Stimulated activated memory B cell treated with anti-CD40 and anti-IgM and Interleukin-4, amounts not matched to agents 10 μg/mL and 1 μg/mL and 100 μg/mL, for 72 hours (primary cell): Measurements from ENCODE around the gene ADD1.
A peak's percentile ranks its signal among the peaks of the same experiment; 100 is the strongest.

Experiments used
- ATAC-seq: fragments of 150-1000 bp; cut with Tn5 transposase; 2 replicates; pipeline ENCODE4 v1.10.0; 2021
- H3K27ac Mint-ChIP-seq: one replicate; pipeline ENCODE4 v1.8.0; 2022; ENCODE audit warnings: mild to moderate bottlenecking, mixed read lengths
- H3K27me3 Mint-ChIP-seq: one replicate; pipeline ENCODE4 v1.8.0; 2022; ENCODE audit warnings: mixed read lengths
- H3K36me3 Mint-ChIP-seq: one replicate; pipeline ENCODE4 v1.8.0; 2022; ENCODE audit warnings: mixed read lengths
- H3K4me1 Mint-ChIP-seq: one replicate; pipeline ENCODE4 v1.8.0; 2022; ENCODE audit warnings: mixed read lengths
- H3K4me3 Mint-ChIP-seq: one replicate; pipeline ENCODE4 v1.8.0; 2022; ENCODE audit warnings: mild to moderate bottlenecking, moderate library complexity, mixed read lengths
- H3K9me3 Mint-ChIP-seq: one replicate; pipeline ENCODE4 v1.8.0; 2022; ENCODE audit warnings: mixed read lengths

Gene ADD1

GRCh38 chr4:2852481-2852921 lies 8.9 kb downstream of the ADD1 start:
- H3K9me3 Mint-ChIP-seq = no peaks in the 10 kb centered on the region
- peak overlapping the region; percentile 81 for H3K27ac Mint-ChIP-seq
- peak overlapping the region; percentile 68 for H3K4me3 Mint-ChIP-seq
- peaks cover 22% of the 10 kb centered on the region for H3K36me3 Mint-ChIP-seq
- H3K4me1 Mint-ChIP-seq = peaks cover 90% of the 10 kb centered on the region
- peak; percentile 93 for ATAC-seq
- H3K27me3 Mint-ChIP-seq = no peaks in the 10 kb centered on the region

- no peaks in the 10 kb centered on the region for H3K9me3 Mint-ChIP-seq
- no peak overlapping the region for H3K4me3 Mint-ChIP-seq
- peak overlapping the region; percentile 48 for H3K27ac Mint-ChIP-seq
- H3K27me3 Mint-ChIP-seq = no peaks in the 10 kb centered on the region
- H3K36me3 Mint-ChIP-seq = peaks cover 28% of the 10 kb centered on the region
- no peak for ATAC-seq
- H3K4me1 Mint-ChIP-seq = peaks cover 79% of the 10 kb centered on the region
Observed at GRCh38 chr4:2855584-2855983, 11.9 kb downstream of the ADD1 start.

- Mint-ChIP-seq H3K27me3 (no peaks in the 10 kb centered on the region), H3K27ac (peak overlapping the region; percentile 48), H3K4me3 (no peak overlapping the region), H3K9me3 (no peaks in the 10 kb centered on the region), H3K36me3 (peaks cover 28% of the 10 kb centered on the region), H3K4me1 (peaks cover 79% of the 10 kb centered on the region)
- ATAC-seq = no peak
Observed at GRCh38 chr4:2856266-2856665, 12.6 kb downstream of the ADD1 start.

GRCh38 chr4:2857349-2857927 lies 13.8 kb downstream of the ADD1 start:
- ATAC-seq = no peak
- H3K4me1 Mint-ChIP-seq = peaks cover 79% of the 10 kb centered on the region
- H3K27me3 Mint-ChIP-seq = no peaks in the 10 kb centered on the region
- H3K27ac Mint-ChIP-seq = no peak overlapping the region
- no peak overlapping the region for H3K4me3 Mint-ChIP-seq
- H3K36me3 Mint-ChIP-seq = peaks cover 28% of the 10 kb centered on the region
- no peaks in the 10 kb centered on the region for H3K9me3 Mint-ChIP-seq

- H3K4me1 Mint-ChIP-seq = peaks cover 83% of the 10 kb centered on the region
- H3K27me3 Mint-ChIP-seq = no peaks in the 10 kb centered on the region
- no peak for ATAC-seq
- H3K27ac Mint-ChIP-seq = no peak overlapping the region
- H3K36me3 Mint-ChIP-seq = peaks cover 26% of the 10 kb centered on the region
- no peak overlapping the region for H3K4me3 Mint-ChIP-seq
- H3K9me3 Mint-ChIP-seq = no peaks in the 10 kb centered on the region
Observed at GRCh38 chr4:2858451-2859217, 15.0 kb downstream of the ADD1 start.

GRCh38 chr4:2859514-2859913 lies 15.9 kb downstream of the ADD1 start:
- Mint-ChIP-seq H3K27ac (peak overlapping the region; percentile 29), H3K9me3 (no peaks in the 10 kb centered on the region), H3K36me3 (peaks cover 17% of the 10 kb centered on the region), H3K4me1 (peaks cover 81% of the 10 kb centered on the region), H3K27me3 (no peaks in the 10 kb centered on the region), H3K4me3 (no peak overlapping the region)
- ATAC-seq = no peak

- Mint-ChIP-seq H3K4me1 (peaks cover 81% of the 10 kb centered on the region), H3K27me3 (no peaks in the 10 kb centered on the region), H3K9me3 (no peaks in the 10 kb centered on the region), H3K4me3 (no peak overlapping the region), H3K27ac (peak overlapping the region; percentile 29), H3K36me3 (peaks cover 6% of the 10 kb centered on the region)
- no peak for ATAC-seq
Observed at GRCh38 chr4:2860391-2861348, 17.0 kb downstream of the ADD1 start.

GRCh38 chr4:2861631-2862436 lies 18.2 kb downstream of the ADD1 start:
- no peaks in the 10 kb centered on the region for H3K27me3 Mint-ChIP-seq
- peaks cover 78% of the 10 kb centered on the region for H3K4me1 Mint-ChIP-seq
- ATAC-seq = no peak
- H3K4me3 Mint-ChIP-seq = no peak overlapping the region
- peaks cover 6% of the 10 kb centered on the region for H3K36me3 Mint-ChIP-seq
- peak overlapping the region; percentile 11 for H3K27ac Mint-ChIP-seq
- H3K9me3 Mint-ChIP-seq = no peaks in the 10 kb centered on the region

GRCh38 chr4:2862528-2862927 lies 18.9 kb downstream of the ADD1 start:
- Mint-ChIP-seq H3K36me3 (peaks cover 6% of the 10 kb centered on the region), H3K27ac (peak overlapping the region; percentile 11), H3K4me3 (no peak overlapping the region), H3K27me3 (no peaks in the 10 kb centered on the region), H3K9me3 (no peaks in the 10 kb centered on the region), H3K4me1 (peaks cover 82% of the 10 kb centered on the region)
- ATAC-seq = no peak

GRCh38 chr4:2863649-2864048 lies 20.0 kb downstream of the ADD1 start:
- Mint-ChIP-seq H3K27me3 (no peaks in the 10 kb centered on the region), H3K4me3 (no peak overlapping the region), H3K36me3 (peaks cover 6% of the 10 kb centered on the region), H3K4me1 (peaks cover 85% of the 10 kb centered on the region), H3K27ac (no peak overlapping the region), H3K9me3 (no peaks in the 10 kb centered on the region)
- no peak for ATAC-seq

- Mint-ChIP-seq H3K27ac (no peak overlapping the region), H3K27me3 (no peaks in the 10 kb centered on the region), H3K4me3 (no peak overlapping the region), H3K4me1 (peaks cover 91% of the 10 kb centered on the region), H3K9me3 (no peaks in the 10 kb centered on the region), H3K36me3 (peaks cover under 1% of the 10 kb centered on the region)
- no peak for ATAC-seq
Observed at GRCh38 chr4:2865196-2865780, 21.6 kb downstream of the ADD1 start.

GRCh38 chr4:2866160-2866861 lies 22.7 kb downstream of the ADD1 start:
- no peak overlapping the region for H3K4me3 Mint-ChIP-seq
- no peaks in the 10 kb centered on the region for H3K9me3 Mint-ChIP-seq
- no peak for ATAC-seq
- peaks cover 82% of the 10 kb centered on the region for H3K4me1 Mint-ChIP-seq
- H3K27ac Mint-ChIP-seq = no peak overlapping the region
- H3K36me3 Mint-ChIP-seq = no peaks in the 10 kb centered on the region
- no peaks in the 10 kb centered on the region for H3K27me3 Mint-ChIP-seq

GRCh38 chr4:2866891-2867290 lies 23.2 kb downstream of the ADD1 start:
- ATAC-seq = no peak
- no peaks in the 10 kb centered on the region for H3K36me3 Mint-ChIP-seq
- H3K9me3 Mint-ChIP-seq = no peaks in the 10 kb centered on the region
- H3K27me3 Mint-ChIP-seq = no peaks in the 10 kb centered on the region
- no peak overlapping the region for H3K4me3 Mint-ChIP-seq
- H3K4me1 Mint-ChIP-seq = peaks cover 81% of the 10 kb centered on the region
- no peak overlapping the region for H3K27ac Mint-ChIP-seq
